ENCODE measurements around the gene ENTR1.

- TF ChIP-seq CTCF (IDR thresholded peaks at IDR 0.05), result no peak
- no peak for TF ChIP-seq EZH2 (IDR thresholded peaks at IDR 0.05; ENCODE audit: borderline replicate concordance, insufficient read depth, low read depth, low read length, poor library complexity, severe bottlenecking)
Observed at GRCh38 chr9:136353088-136353487, 57.3 kb downstream of the ENTR1 start.

All from B cell (primary cell).